GM20000 (cell line): Measurements from ENCODE around the gene KRR1.
"Not testable (repeated sequence)": the region's sequence is repeated elsewhere in the genome, so short reads cannot be mapped to it uniquely, and the experiment has no call there.

Experiments used
- DNase-seq: peaks from one replicate; pipeline ENCODE4 v3.0.0; 2012; ENCODE audit warnings: low spot score
- TF ChIP-seq, protein P1 (sequence below): IDR thresholded peaks from 2 replicates; pipeline ENCODE4 v1.5.1; 2012; ENCODE audit warnings: mild to moderate bottlenecking, control low read depth; ENCODE audit errors: extremely low read depth, missing control alignments

The KRR1 gene

DNA sequence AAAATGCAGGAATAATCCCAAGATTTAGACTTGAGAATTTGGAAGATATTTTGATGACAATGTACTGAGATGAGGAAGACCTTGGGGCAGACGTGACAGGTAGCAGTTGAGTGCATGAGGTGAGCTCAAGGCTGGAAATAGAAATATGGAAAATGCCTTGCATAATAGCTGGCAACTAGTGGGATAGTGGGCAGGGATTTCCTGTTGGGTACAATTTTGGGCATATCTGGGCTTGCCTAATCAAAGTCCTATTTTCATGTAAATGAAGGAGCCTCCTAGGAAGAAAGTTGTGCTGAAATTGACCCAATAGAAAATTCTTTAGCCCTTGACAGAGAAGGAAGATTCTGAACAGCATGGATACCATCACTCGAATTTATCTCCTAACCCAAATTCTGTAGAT lies 37.3 kb downstream of the KRR1 start:
- TF ChIP-seq, protein P1, sequence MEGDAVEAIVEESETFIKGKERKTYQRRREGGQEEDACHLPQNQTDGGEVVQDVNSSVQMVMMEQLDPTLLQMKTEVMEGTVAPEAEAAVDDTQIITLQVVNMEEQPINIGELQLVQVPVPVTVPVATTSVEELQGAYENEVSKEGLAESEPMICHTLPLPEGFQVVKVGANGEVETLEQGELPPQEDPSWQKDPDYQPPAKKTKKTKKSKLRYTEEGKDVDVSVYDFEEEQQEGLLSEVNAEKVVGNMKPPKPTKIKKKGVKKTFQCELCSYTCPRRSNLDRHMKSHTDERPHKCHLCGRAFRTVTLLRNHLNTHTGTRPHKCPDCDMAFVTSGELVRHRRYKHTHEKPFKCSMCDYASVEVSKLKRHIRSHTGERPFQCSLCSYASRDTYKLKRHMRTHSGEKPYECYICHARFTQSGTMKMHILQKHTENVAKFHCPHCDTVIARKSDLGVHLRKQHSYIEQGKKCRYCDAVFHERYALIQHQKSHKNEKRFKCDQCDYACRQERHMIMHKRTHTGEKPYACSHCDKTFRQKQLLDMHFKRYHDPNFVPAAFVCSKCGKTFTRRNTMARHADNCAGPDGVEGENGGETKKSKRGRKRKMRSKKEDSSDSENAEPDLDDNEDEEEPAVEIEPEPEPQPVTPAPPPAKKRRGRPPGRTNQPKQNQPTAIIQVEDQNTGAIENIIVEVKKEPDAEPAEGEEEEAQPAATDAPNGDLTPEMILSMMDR: no peak
- no peak for DNase-seq

DNA sequence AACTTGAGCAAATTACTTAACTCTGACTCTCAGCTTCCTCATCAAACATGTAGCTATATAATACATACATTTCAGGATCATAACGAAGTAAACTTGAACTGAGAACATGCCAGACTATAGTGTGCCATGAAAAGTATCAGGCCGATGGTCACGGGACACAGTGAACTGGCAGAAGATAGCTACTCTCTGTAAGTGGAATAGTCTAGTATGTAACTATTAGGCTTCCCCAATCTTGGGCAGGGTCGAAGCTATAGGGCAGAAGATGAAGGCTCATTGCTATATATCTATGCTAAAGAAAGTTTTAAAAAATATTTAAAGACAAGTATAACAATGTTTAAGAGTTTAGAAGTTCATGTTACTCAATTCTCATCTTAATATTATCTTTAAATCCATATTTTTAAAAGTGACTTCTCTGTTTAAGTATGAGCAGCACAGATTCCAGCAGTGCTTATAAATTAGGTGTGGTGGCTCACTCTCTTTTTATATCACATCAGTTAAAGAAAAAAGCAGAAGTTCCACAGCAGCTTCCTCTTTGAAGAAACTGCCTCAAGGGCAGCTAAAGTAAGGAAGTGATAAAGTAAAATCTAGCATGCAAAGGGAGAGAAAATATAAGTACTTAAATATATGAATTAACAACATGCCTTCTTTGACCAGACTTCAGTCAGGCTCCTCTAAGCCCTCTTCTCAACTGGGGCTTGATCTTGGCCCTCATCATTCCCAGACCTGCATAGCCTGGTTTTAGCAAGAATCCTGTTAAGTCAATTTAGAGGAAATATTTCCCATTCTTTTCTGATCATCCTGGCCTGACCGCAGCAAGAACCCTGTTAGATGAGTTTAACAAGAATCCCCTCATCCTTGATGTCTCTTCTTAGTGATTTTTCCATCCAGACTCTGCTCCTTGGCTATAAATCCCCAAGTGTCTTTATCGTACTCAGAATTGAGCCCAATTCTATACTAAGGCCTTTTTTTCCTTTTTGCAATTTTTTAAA lies 39.2 kb downstream of the KRR1 start:
- DNase-seq: no peak
- TF ChIP-seq, protein P1: no peak

DNA sequence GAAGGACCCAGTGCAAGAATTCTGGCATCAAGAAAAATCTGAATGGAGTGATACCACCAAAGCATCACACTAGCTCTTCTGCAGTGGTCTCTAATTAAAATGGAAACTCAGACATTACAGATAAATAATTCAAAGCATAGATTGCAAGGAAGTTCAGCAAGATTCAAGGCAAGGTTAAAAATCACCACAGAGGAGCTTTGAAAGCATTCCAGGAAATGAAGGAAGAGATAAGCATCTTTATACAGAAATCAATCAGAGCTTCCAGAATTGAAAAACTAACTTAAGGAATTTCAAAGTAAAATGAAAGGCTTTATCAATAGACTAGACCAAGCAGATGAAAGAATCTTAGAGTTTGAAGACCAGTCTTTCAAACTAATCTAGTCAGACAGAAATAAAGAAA lies 51.2 kb downstream of the KRR1 start:
- DNase-seq: no peak
- TF ChIP-seq, protein P1: no peak

DNA sequence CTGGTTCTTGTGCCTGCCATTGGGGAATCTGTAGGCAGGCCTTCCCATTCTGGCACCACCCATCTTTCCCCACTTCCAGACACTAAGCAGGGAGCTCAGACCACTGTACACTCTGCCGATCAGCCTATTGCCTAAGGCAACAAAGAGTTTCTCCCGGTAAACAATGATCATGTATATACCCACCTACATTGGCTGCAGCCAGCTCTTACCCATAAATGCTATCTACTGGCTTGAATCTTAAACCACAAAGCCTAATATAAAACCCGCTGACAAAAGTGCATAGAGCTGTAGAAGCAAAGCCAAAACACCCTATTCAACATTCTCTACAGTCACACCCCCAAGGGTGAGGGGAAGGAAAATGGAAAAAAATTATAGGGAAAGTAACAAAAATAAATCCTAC lies 51.7 kb downstream of the KRR1 start:
- TF ChIP-seq, protein P1: no peak
- no peak for DNase-seq

DNA sequence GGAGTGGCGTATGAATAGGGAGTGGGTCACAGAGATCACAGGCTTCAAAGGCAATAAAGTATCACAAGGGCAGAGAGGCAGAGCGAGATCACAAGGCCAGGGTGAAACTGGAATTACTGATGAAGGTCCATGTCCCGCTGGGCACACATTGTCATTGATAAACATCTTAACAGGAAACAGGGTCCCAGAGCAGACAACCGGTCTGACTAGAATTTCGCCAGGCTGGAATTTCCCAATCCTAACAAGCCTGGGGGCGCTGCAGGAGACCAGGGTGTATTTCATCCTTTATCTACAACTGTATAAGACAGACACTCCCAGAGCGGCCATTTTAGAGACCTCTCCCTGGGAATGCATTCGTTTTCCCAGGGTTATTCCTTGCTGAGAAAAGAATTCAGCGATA lies 53.5 kb downstream of the KRR1 start:
- not testable (repeated sequence) for DNase-seq

DNA sequence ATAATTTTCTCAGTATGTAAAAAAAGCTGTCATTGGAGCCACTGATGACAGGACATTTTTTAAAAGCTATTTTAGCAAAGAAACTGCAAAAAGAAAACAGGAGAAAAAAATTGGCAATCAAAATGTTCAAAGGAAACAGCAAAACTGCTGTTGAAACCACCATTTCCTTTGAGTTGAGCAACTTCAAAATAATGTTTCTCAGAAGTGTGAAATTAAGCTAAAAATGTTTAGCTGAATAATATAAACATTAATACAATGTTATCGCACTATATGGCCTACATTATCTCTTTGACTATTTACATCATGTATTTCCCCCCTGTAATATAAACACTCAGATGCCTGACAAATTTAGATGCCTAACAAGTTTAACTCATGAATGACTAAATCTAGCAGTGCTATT lies 54.2 kb downstream of the KRR1 start:
- no peak for DNase-seq
- TF ChIP-seq, protein P1: no peak

DNA sequence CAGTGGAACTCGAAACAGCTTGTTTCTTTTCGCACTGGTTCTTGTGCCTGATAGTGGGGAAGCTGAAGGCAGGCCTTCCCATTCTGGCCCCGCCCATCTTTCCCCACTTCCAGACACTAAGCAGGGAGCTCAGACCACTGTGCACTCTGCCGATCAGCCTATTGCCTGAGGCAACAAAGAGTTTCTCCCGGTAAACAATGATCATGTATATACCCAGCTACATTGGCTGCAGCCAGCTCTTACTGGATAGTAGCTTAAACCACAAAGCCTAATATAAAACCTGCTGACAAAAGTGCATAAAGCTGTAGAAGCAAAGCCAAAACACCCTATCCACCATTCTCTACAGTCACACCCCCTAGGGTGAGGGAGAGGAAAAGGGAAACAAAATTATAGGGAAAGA lies 55.6 kb downstream of the KRR1 start:
- DNase-seq: no peak
- TF ChIP-seq, protein P1: no peak
